Karpas-422 (cell line): Measurements from ENCODE around the gene DUSP16. TPM values are rescaled to one million over a fixed set of nuclear protein-coding genes. Genes with fewer than 3 reads are reported as not detected.

Experiments
- DNase-seq: peaks from one replicate; pipeline ENCODE4 v3.0.0-alpha.2; 2015
- H2AFZ ChIP-seq: fragments of 200-600 bp; sonication (generic); 2 replicates; pipeline ENCODE4 v1.6.1; 2014; ENCODE audit warnings: antibody characterized with exemption, low read length, mixed read lengths
- H3K27ac ChIP-seq: fragments of 200-600 bp; sonication (generic); 2 replicates; pipeline ENCODE4 v1.5.1; 2014; ENCODE audit warnings: mild to moderate bottlenecking, low read length, moderate library complexity
- H3K27me3 ChIP-seq: fragments of 200-600 bp; sonication (generic); 2 replicates; pipeline ENCODE4 v1.6.1; 2014; ENCODE audit warnings: low read length, mixed read lengths
- H3K36me3 ChIP-seq: fragments of 200-600 bp; sonication (generic); 2 replicates; pipeline ENCODE4 v1.6.1; 2014; ENCODE audit warnings: low read length, mixed read lengths; ENCODE audit not compliant: insufficient read depth
- H3K4me1 ChIP-seq: fragments of 200-600 bp; sonication (generic); 2 replicates; pipeline ENCODE4 v1.6.1; 2014; ENCODE audit warnings: mild to moderate bottlenecking, low read length, mixed read lengths
- H3K4me2 ChIP-seq: fragments of 200-600 bp; sonication (generic); 2 replicates; pipeline ENCODE4 v1.6.1; 2014; ENCODE audit warnings: low read length, low read depth, mild to moderate bottlenecking; ENCODE audit not compliant: poor library complexity, severe bottlenecking
- H3K4me3 ChIP-seq: fragments of 200-600 bp; sonication (generic); 2 replicates; pipeline ENCODE4 v1.5.1; 2014; ENCODE audit warnings: mild to moderate bottlenecking, antibody characterized with exemption, low read length, mixed read lengths
- H3K79me2 ChIP-seq: fragments of 200-600 bp; sonication (generic); 2 replicates; pipeline ENCODE4 v1.6.1; 2014; ENCODE audit warnings: mild to moderate bottlenecking, low read length, mixed read lengths
- H3K9ac ChIP-seq: fragments of 200-600 bp; sonication (generic); 2 replicates; pipeline ENCODE4 v1.6.0; 2014; ENCODE audit warnings: low read length
- H3K9me2 ChIP-seq: fragments of 200-600 bp; sonication (generic), shearing (Covaris generic); replicated peaks from 2 replicates; pipeline ENCODE4 v1.6.0; 2014; ENCODE audit warnings: mild to moderate bottlenecking, low read length, moderate library complexity; ENCODE audit not compliant: insufficient read depth
- H3K9me3 ChIP-seq: fragments of 300-700, 200-600 bp; sonication (generic); 2 replicates; pipeline ENCODE4 v1.6.1; 2014; ENCODE audit warnings: low read length, mixed read lengths
- H4K20me1 ChIP-seq: fragments of 200-600 bp; sonication (generic); 2 replicates; pipeline ENCODE4 v1.6.1; 2014; ENCODE audit warnings: mild to moderate bottlenecking, antibody characterized with exemption, low read length, low read depth; ENCODE audit not compliant: insufficient read depth
- total RNA-seq: library from RNA; depleted of rRNA; stranded (reverse); fragments of >200 nt; shearing (Covaris generic); gene quantifications from 2 replicates; pipeline ENCODE4 v1.2.3, GENCODE V29; 2014; ENCODE audit warnings: low replicate concordance

The DUSP16 gene
- total RNA-seq, 1 experiment from 2014 or later: 1.8 TPM

DNA sequence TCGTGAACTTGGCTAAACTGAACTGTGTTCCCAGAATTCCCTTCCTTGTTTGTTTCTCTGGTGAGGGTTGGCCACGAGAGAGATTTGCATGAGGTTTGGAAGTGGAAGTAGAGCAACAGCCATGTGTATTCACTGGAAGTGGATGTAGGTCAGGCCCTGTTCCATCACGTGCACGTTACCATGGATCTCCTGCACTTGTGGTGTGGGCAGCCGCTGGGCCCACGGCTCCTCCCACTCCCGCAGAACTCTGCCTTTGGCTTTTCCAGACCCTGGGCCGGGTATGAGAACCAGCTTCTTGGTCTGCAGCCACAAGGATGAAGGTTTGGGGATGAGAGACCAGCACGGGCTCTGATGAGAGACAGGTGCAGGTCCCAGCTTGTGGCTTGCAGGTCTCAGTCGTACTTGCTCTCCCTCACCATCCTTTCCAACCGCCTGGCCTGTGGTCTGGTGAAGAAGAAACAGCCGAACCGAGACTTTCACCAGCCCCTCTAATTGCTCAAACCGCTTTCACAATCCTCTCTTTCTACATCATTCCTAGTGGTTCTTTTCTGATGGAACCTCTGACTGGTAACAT, 94.9 kb downstream of the DUSP16 start:
- H3K9ac ChIP-seq: no peak overlapping the region
- H4K20me1 ChIP-seq: no peaks in the 10 kb centered on the region
- H3K27me3 ChIP-seq: no peaks in the 10 kb centered on the region
- H3K27ac ChIP-seq: no peak overlapping the region
- H3K9me2 ChIP-seq: no peaks in the 10 kb centered on the region
- no peaks in the 10 kb centered on the region for H3K79me2 ChIP-seq
- no peak overlapping the region for H2AFZ ChIP-seq
- H3K4me2 ChIP-seq: no peak overlapping the region
- no peaks in the 10 kb centered on the region for H3K4me1 ChIP-seq
- H3K9me3 ChIP-seq: no peaks in the 10 kb centered on the region
- no peak for DNase-seq
- H3K4me3 ChIP-seq: no peak overlapping the region
- no peaks in the 10 kb centered on the region for H3K36me3 ChIP-seq

DNA sequence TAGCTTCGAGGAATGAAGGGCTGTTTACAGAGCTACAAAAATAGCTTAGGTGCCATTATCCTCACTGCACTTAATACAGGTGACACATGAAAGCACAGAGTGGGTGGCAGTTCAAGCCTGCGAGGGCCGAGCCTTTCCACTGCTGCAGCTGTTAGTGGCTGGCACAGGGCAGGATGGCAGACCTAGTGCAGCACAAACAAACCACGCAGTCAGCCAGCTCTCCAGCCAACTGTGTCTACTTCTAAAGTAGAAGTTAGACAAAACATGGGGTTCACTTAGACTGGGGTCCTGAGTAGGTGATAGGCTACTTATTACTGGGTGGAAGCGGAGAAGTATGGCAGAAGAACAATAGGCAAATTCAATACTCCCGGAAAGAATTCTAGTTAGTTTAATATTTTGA, 95.4 kb downstream of the DUSP16 start:
- no peaks in the 10 kb centered on the region for H3K9me3 ChIP-seq
- H3K4me1 ChIP-seq: no peaks in the 10 kb centered on the region
- H3K27ac ChIP-seq: no peak overlapping the region
- no peak for DNase-seq
- no peaks in the 10 kb centered on the region for H3K9me2 ChIP-seq
- H2AFZ ChIP-seq: no peak overlapping the region
- H3K79me2 ChIP-seq: no peaks in the 10 kb centered on the region
- no peak overlapping the region for H3K4me2 ChIP-seq
- H3K36me3 ChIP-seq: no peaks in the 10 kb centered on the region
- H3K4me3 ChIP-seq: no peak overlapping the region
- no peaks in the 10 kb centered on the region for H4K20me1 ChIP-seq
- H3K27me3 ChIP-seq: no peaks in the 10 kb centered on the region
- H3K9ac ChIP-seq: no peak overlapping the region

DNA sequence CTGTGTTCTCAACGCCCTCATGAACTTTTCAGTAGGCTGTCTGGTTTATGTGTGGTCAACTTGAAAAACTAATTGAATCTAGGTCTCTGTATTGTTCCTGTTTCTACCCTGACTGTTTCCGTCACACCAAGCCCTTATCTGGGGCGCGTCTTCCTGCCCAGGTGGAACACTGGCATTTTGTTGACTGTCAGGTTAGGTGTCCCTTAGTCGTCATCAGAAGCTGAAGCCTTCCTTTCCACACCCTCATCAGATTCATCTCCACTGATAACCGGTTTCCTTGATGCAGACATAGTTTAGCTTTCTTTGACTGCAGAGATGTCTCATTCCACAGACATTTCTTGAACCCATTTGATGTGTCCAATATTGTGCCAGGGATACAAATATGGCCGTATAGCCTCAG, 96.5 kb downstream of the DUSP16 start:
- Histone ChIP-seq H3K4me3 (no peak overlapping the region), H3K27me3 (no peaks in the 10 kb centered on the region), H3K9me3 (no peaks in the 10 kb centered on the region), H2AFZ (no peak overlapping the region), H3K27ac (no peak overlapping the region), H4K20me1 (no peaks in the 10 kb centered on the region), H3K9me2 (no peaks in the 10 kb centered on the region), H3K4me1 (no peaks in the 10 kb centered on the region), H3K36me3 (no peaks in the 10 kb centered on the region), H3K79me2 (no peaks in the 10 kb centered on the region), H3K9ac (no peak overlapping the region), H3K4me2 (no peak overlapping the region)
- no peak for DNase-seq

DNA sequence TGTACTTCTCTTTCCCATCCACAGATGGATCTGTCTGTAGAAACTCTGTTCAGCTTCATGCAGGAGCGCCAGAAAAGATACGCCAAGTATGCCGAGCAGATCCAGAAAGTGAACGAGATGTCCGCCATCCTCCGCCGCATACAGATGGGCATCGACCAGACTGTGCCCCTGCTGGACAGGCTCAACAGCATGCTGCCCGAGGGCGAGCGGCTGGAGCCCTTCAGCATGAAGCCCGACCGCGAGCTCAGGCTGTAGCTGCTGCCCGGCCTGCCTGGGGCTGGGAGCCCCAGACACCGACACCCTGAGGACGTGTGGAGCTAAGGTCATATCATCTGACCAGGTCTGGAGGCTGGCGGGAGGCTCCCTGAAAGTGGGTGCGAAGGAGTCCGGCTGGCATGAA, 97.1 kb downstream of the DUSP16 start:
- no peak overlapping the region for H2AFZ ChIP-seq
- H3K79me2 ChIP-seq: no peaks in the 10 kb centered on the region
- no peak overlapping the region for H3K9ac ChIP-seq
- H3K4me2 ChIP-seq: no peak overlapping the region
- DNase-seq: no peak
- H3K36me3 ChIP-seq: no peaks in the 10 kb centered on the region
- no peaks in the 10 kb centered on the region for H3K27me3 ChIP-seq
- H3K4me1 ChIP-seq: no peaks in the 10 kb centered on the region
- no peaks in the 10 kb centered on the region for H3K9me2 ChIP-seq
- H3K4me3 ChIP-seq: no peak overlapping the region
- no peaks in the 10 kb centered on the region for H4K20me1 ChIP-seq
- no peak overlapping the region for H3K27ac ChIP-seq
- no peaks in the 10 kb centered on the region for H3K9me3 ChIP-seq

DNA sequence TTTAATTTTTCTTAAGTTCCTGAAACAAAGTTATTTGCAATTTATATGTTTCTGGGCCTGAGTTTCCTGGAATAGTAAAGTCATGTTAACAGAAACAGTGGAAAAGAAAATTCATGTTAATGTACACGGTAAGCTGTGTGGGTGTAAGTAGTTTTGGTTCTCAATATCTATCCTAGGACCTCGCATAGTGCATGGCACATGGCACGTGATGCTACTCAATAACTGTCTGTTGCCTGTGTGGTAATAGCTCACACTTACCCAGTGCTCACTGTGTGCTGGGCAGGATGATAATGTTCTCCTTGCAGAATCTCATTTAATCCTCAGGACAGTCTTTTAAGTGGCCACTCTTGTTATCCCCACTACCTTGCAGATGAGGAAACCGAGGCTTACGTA, 100.7 kb downstream of the DUSP16 start:
- Histone ChIP-seq H3K9ac (no peak overlapping the region), H2AFZ (no peak overlapping the region), H3K4me2 (no peak overlapping the region), H3K4me3 (no peak overlapping the region), H3K9me3 (no peaks in the 10 kb centered on the region), H3K79me2 (no peaks in the 10 kb centered on the region), H3K36me3 (no peaks in the 10 kb centered on the region), H3K27me3 (no peaks in the 10 kb centered on the region), H3K27ac (no peak overlapping the region), H3K9me2 (no peaks in the 10 kb centered on the region), H3K4me1 (no peaks in the 10 kb centered on the region), H4K20me1 (0 out of 2 replicates have a peak, but pooled peaks cover 12% of the 10 kb centered on the region)
- DNase-seq: no peak

DNA sequence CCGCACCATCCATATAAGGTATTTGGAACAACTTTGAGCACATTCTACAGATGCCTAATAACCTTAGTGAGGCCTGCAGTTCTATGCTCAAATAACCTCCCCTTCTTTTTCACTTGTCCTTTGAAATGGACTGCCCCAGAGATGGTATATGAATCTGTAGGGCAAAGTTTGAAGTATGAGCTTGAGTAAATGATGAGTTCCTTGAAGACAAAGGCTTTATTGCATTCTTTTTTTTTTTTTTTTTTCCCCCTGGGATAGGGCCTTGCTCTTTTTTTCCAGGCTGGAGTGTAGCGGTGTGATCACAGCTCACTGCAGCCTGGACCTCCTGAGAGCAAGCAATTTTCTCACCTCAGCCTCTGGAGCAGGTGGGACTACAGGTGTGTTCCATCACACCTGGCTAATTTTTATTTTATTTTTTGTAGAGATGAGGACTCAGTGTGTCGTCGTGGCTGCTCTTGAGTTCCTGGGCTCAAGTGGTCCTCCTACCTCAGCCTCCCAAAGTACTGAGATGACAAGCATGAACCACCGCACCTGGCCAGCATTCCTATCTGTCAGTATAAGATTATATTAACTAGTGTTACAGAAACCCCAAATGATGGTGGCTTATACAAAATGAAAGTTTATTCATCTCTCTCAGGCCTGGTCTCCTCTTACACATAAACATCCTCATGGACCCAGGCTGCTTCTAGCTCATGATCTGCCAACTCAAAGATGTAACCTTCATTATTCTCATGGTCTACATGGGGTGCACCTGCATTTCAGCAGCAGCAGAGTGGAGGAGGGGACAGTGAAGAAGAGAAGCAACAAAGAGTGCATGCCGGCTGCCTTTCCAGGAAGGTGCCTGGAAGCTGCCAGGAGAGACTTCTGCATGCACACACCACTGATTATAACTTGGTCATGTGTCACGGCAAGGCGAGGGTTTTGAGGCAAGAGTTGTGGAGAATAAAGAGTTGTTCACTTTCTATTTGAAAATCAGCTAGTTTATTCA, 101.4 kb downstream of the DUSP16 start:
- Histone ChIP-seq H3K9me2 (no peaks in the 10 kb centered on the region), H3K4me1 (no peaks in the 10 kb centered on the region), H3K27ac (no peak overlapping the region), H3K9ac (no peak overlapping the region), H3K36me3 (no peaks in the 10 kb centered on the region), H3K9me3 (no peaks in the 10 kb centered on the region), H4K20me1 (0 out of 2 replicates have a peak, but pooled peaks cover 14% of the 10 kb centered on the region), H2AFZ (no peak overlapping the region), H3K27me3 (no peaks in the 10 kb centered on the region), H3K4me3 (no peak overlapping the region), H3K4me2 (no peak overlapping the region), H3K79me2 (no peaks in the 10 kb centered on the region)
- DNase-seq: no peak

DNA sequence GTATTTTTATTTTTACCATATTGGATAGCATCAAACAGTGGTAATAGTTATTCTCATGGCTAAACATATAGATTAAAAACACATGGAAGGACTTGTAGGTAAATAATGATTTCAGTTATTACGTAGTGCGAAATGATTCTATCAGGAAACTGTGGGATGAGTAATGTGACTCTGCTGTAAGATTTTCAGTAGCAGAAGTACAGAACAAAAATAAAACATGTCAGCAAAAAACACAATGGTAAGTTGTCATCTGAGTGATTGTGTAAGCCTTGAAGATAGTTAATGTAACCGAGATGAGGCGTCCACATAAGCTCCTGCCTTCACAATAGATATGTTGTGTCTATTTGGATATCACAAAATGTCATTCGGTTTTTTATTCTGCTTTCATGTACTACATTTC, 106.0 kb downstream of the DUSP16 start:
- Histone ChIP-seq H3K4me1 (no peaks in the 10 kb centered on the region), H3K9me3 (no peaks in the 10 kb centered on the region), H4K20me1 (0 out of 2 replicates have a peak, but pooled peaks cover 14% of the 10 kb centered on the region), H2AFZ (no peak overlapping the region), H3K9ac (no peak overlapping the region), H3K36me3 (no peaks in the 10 kb centered on the region), H3K79me2 (no peaks in the 10 kb centered on the region), H3K9me2 (no peaks in the 10 kb centered on the region), H3K4me3 (no peak overlapping the region), H3K27me3 (no peaks in the 10 kb centered on the region), H3K4me2 (no peak overlapping the region), H3K27ac (no peak overlapping the region)
- DNase-seq: no peak

DNA sequence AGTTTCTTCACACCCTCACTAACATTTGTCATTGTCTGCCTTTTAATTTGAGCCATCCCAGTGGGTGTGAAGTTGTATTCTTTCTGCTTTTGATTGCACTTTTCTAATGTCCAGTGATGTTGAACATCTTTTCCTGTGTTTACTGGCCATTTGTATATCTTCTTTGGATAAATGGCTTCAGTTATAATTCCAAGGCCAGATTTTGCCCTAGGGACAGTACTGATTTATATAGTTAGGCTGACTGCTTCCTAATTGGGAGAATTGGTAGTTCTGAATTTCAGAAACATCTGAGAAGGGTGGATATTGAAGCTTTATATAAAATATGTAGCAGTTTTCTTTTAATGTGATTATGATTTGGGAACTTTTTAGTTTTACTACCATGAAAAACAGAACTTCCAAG, 108.3 kb downstream of the DUSP16 start:
- H2AFZ ChIP-seq: no peak overlapping the region
- 0 out of 2 replicates have a peak, but pooled peaks cover 10% of the 10 kb centered on the region for H4K20me1 ChIP-seq
- H3K4me2 ChIP-seq: no peak overlapping the region
- H3K9me3 ChIP-seq: no peaks in the 10 kb centered on the region
- no peaks in the 10 kb centered on the region for H3K79me2 ChIP-seq
- H3K36me3 ChIP-seq: no peaks in the 10 kb centered on the region
- H3K27ac ChIP-seq: no peak overlapping the region
- no peaks in the 10 kb centered on the region for H3K27me3 ChIP-seq
- no peaks in the 10 kb centered on the region for H3K9me2 ChIP-seq
- DNase-seq: no peak
- no peaks in the 10 kb centered on the region for H3K4me1 ChIP-seq
- no peak overlapping the region for H3K4me3 ChIP-seq
- no peak overlapping the region for H3K9ac ChIP-seq
